Epithelial cell of proximal tubule (primary cell): ENCODE measurements around the gene RPS27. TPM values are rescaled to one million over a fixed set of nuclear protein-coding genes. Genes with fewer than 3 reads are reported as not detected.

ENCODE experiments used
- DNase-seq: peaks from one replicate; pipeline ENCODE4 v3.0.0-alpha.2; 2011; ENCODE audit warnings: low read depth
- H3K4me3 ChIP-seq: 2 replicates; pipeline ENCODE4 v1.5.1; 2011; ENCODE audit warnings: low read depth, mild to moderate bottlenecking, low read length
- CTCF ChIP-seq: conservative IDR thresholded peaks from 2 replicates; pipeline ENCODE4 v1.5.1; 2012; ENCODE audit warnings: low read depth, mild to moderate bottlenecking, low read length
- total RNA-seq: library from RNA; depleted of rRNA; stranded (reverse); fragments of >200 nt; gene quantifications from 2 replicates; pipeline ENCODE4 v1.2.3, GENCODE V29; 2015

The RPS27 gene
- total RNA-seq, 1 donor from 2014 or later = 2,488 TPM

DNA sequence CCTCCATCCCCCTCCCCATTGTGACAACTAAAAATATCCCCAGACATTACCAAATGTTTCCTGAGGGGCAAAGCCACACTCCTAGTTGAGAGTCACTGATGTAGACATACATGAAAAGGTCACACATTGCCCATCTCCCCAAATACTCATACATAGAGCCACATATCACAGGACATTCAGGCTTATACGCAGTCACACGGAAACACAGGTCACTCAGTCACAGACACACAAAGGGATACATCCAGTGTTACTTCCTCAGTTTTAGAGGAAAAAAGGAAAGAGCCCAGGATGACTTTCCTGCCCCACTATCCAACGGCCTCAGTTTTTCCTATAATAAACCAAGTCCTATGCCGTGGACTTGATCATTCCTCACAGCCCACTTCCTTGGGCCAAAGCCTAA, 29.1 kb upstream of the RPS27 start:
- H3K4me3 ChIP-seq = peak overlapping the region; percentile 69
- no peak for DNase-seq
- TF ChIP-seq CTCF = no peak

- no peak for TF ChIP-seq CTCF
- DNase-seq = no peak
- peak overlapping the region; percentile 69 for H3K4me3 ChIP-seq
These were observed 28.2 kb upstream of the RPS27 start for GRCh38 chr1:153962088-153963029.

GRCh38 chr1:153963030-153963849, 27.3 kb upstream of the RPS27 start, which contains the start of gene SLC39A1:
Gene SLC39A1, minus strand, starts transcription at chr1:153963537. Its CDS starts 822 bp downstream, at chr1:153962715.
- no peak for DNase-seq
- no peak for TF ChIP-seq CTCF
- H3K4me3 ChIP-seq = peak within 1 kb of the TSS; percentile 69

GRCh38 chr1:153963850-153964331, 26.7 kb upstream of the RPS27 start:
- no peak for DNase-seq
- no peak for TF ChIP-seq CTCF
- peak overlapping the region; percentile 69 for H3K4me3 ChIP-seq

DNA sequence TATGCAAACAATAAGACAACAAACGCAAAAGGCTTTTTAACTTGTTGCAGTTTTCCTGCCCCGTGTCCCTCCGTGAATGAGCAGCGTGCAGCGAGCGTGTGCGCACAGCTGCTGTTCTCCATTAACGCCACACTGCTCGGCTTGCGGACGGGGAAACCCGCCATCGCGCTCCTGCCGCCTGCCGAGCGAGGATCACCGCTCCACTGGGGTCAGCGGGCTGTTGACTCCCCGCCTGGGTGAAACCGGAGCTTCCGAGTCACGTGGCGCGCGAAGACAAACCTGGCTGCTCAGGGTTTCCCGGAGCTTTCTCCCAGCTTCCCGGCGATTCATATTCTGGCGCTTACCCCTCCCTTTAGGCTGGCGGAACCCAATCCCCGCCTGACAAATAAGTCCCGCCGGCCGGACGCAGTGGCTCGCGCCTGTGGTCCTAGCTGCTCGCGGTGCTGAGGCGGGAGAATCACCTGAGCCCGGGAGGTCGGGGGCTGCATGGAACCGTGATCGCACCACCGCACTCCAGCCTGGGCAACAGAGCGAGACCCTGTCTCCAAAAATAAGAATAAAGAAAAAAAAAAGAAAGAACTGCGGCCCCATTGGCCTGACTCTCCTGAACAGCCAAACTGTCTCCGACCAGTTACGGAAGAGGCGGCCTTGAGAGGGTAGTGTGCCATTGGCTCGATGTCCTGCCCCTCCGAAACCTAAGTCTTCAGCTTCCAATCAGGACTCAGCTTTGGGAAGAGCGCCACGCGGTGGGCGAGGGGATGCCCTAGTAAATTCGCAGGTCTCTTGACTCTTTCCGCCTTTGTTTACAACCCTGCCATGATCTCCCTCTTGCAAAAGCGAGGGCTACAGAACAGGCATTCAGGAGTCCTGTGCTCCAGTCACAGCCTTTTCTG, 23.2 kb upstream of the RPS27 start, which contains the start of gene CREB3L4:
CREB3L4 (plus strand) TSS at position 796 of the 893 bp plus-strand sequence. CDS start 624 bp downstream, outside the sequence.
- TF ChIP-seq CTCF = peak; percentile 44
- DNase-seq = no peak
- peak within 1 kb of the TSS; percentile 67 for H3K4me3 ChIP-seq

DNA sequence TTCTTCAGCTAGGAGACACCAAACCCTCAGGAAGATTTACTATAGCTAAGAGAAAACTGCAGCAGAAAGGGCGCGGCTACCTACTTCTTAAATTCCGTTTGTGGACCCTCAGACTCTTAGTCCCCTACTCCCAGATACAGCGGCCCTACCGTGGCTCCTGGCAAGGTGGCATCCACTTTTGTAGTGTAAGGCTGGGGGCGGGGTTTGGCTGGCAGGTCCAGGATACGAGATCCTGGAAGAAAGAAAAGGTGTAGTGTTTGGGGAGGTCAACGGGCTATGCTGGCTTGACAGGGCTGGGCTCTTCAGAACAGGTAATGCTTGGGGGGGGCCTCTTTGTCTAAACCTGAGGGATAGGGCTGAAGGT, 22.6 kb upstream of the RPS27 start:
- DNase-seq = no peak
- no peak for TF ChIP-seq CTCF
- peak overlapping the region; percentile 67 for H3K4me3 ChIP-seq
